Common myeloid progenitor, CD34-positive (primary cell): ENCODE results near the gene DIPK1B.

Experiments
- CTCF ChIA-PET: fragments of 350-600 bp; sonication (Branson Sonifier 250); formaldehyde crosslinking; loops from one replicate; lab custom pipeline; 2021; ENCODE audit warnings: antibody characterized with exemption; lab: Charles Lee
- POLR2A ChIA-PET: fragments of 350-600 bp; sonication (Branson Sonifier 250); formaldehyde crosslinking; loops from one replicate; lab custom pipeline; 2021; ENCODE audit warnings: antibody characterized with exemption; lab: Charles Lee
- DNase-seq, 3 donors: peaks; one replicate each; pipeline versions ENCODE4 v3.0.0 to v3.0.0-alpha.2; 2013
- H3K27ac ChIP-seq, 2 experiments: 1 replicate in 1 of 2; 2 replicates in 1 of 2; pipeline ENCODE4 v1.7.0; 2013; ENCODE audit warnings: inconsistent platforms in 2 of 2, low read length in 2 of 2, mild to moderate bottlenecking in 2 of 2, low read depth in 1 of 2, moderate library complexity in 1 of 2; ENCODE audit not compliant: severe bottlenecking in 2 of 2, insufficient read depth in 1 of 2, poor library complexity in 1 of 2
- H3K27me3 ChIP-seq, 5 experiments: replicated peaks in 2 of 5; 1 replicate in 3 of 5; 2 replicates in 2 of 5; pipeline versions ENCODE4 v1.6.1 to v1.7.0; 2013; ENCODE audit warnings: low read length in 4 of 5, mild to moderate bottlenecking in 2 of 5, moderate library complexity in 2 of 5, inconsistent platforms in 1 of 5; ENCODE audit not compliant: insufficient read depth in 5 of 5, control insufficient read depth in 4 of 5
- H3K36me3 ChIP-seq, 4 experiments: 1 replicate in 2 of 4; 2 replicates in 2 of 4; pipeline versions ENCODE4 v1.6.1 to v1.7.0; 2013; ENCODE audit warnings: low read length in 3 of 4, control low read depth in 1 of 4, mild to moderate bottlenecking in 1 of 4; ENCODE audit not compliant: control insufficient read depth in 4 of 4, insufficient read depth in 4 of 4
- H3K4me1 ChIP-seq, 4 experiments: 1 replicate in 3 of 4; 2 replicates in 1 of 4; pipeline versions ENCODE4 v1.6.1 to v1.7.1; 2013; ENCODE audit warnings: low read length in 3 of 4, mild to moderate bottlenecking in 3 of 4, control low read depth in 1 of 4, inconsistent platforms in 1 of 4, moderate library complexity in 1 of 4; ENCODE audit not compliant: control insufficient read depth in 4 of 4, insufficient read depth in 4 of 4; ENCODE audit errors: control extremely low read depth in 1 of 4
- H3K4me3 ChIP-seq, 7 experiments: 1 replicate in 4 of 7; 2 replicates in 3 of 7; pipeline versions ENCODE4 v1.5.1 to v1.7.0; 2013; ENCODE audit warnings: mild to moderate bottlenecking in 7 of 7, low read length in 6 of 7, moderate library complexity in 6 of 7, inconsistent platforms in 2 of 7, low read depth in 2 of 7, control low read depth in 1 of 7; ENCODE audit not compliant: insufficient read depth in 4 of 7, control insufficient read depth in 1 of 7; ENCODE audit errors: extremely low read depth in 1 of 7
- H3K9me3 ChIP-seq, 5 experiments: 1 replicate in 4 of 5; 2 replicates in 1 of 5; pipeline versions ENCODE4 v1.6.1 to v1.7.1; 2013; ENCODE audit warnings: low read length in 4 of 5, mild to moderate bottlenecking in 2 of 5, inconsistent platforms in 1 of 5, low read depth in 1 of 5, moderate library complexity in 1 of 5; ENCODE audit not compliant: control insufficient read depth in 4 of 5, insufficient read depth in 2 of 5; ENCODE audit errors: control extremely low read depth in 1 of 5
- WGBS: methylation state at CpG from one replicate; pipeline ENCODE4 v1.1.5; 2013; ENCODE audit not compliant: insufficient coverage; 5-methylcytosine and 5-hydroxymethylcytosine counted together

Gene DIPK1B

GRCh38 chr9:136748201-136748600 is 35.8 kb downstream of the DIPK1B start, which contains the start of gene LCN6:
TSS of gene LCN6 (minus strand) at chr9:136748525. CDS start at chr9:136748483, 42 bp downstream.
- H3K9me3 ChIP-seq = peaks cover 1 to 16% (median 3%) of the 10 kb centered on the region in 5 experiments
- peak within 1 kb of the TSS in 3 of 7 experiments; percentile 16 to 36 (median 32) for H3K4me3 ChIP-seq
- WGBS = 76% methylated on average over 8 of the region's 8 CpGs
- ChIA-PET CTCF (interaction anchor here (0.8 to 5.3 kb wide), 5 partner anchors 11 to 35 kb away, joined by 3 to 38 read pairs (median 3); no protein-coding TSS in a partner anchor), POLR2A (interaction anchor here (0.5 kb wide), 1 partner anchor 11 kb away, joined by 4 read pairs; no protein-coding TSS in a partner anchor)
- H3K36me3 ChIP-seq = no peaks in the 10 kb centered on the region
- no peak for DNase-seq
- H3K27me3 ChIP-seq = no peaks in the 10 kb centered on the region
- peak within 1 kb of the TSS in 1 of 2 experiments; percentile 27 for H3K27ac ChIP-seq
- peaks cover 0 to 49% (median 30%) of the 10 kb centered on the region in 4 experiments for H3K4me1 ChIP-seq

- H3K4me1 ChIP-seq = peaks cover 0 to 50% (median 30%) of the 10 kb centered on the region in 4 experiments
- H3K27ac ChIP-seq = peak overlapping the region in 1 of 2 experiments; percentile 27
- POLR2A ChIA-PET = interaction anchor here (0.5 to 2.1 kb wide), 5 partner anchors 12 to 62 kb away, joined by 3 to 20 read pairs (median 4); no protein-coding TSS in a partner anchor
- H3K36me3 ChIP-seq = no peaks in the 10 kb centered on the region
- no peaks in the 10 kb centered on the region for H3K27me3 ChIP-seq
- CTCF ChIA-PET = interaction anchor here (0.7 to 3.4 kb wide), 9 partner anchors 9 to 35 kb away, joined by 3 to 15 read pairs (median 6); partner anchors contain the start of gene LCN8
- H3K9me3 ChIP-seq = peaks cover 1 to 17% (median 3%) of the 10 kb centered on the region in 5 experiments
- 41% methylated on average over 12 of the region's 21 CpGs for WGBS
- peak in 2 of 3 donors; percentile 45 to 61 for DNase-seq
- peak overlapping the region in 3 of 7 experiments; percentile 16 to 36 (median 32) for H3K4me3 ChIP-seq
Observed at GRCh38 chr9:136748666-136749611, 36.6 kb downstream of the DIPK1B start.

DNA sequence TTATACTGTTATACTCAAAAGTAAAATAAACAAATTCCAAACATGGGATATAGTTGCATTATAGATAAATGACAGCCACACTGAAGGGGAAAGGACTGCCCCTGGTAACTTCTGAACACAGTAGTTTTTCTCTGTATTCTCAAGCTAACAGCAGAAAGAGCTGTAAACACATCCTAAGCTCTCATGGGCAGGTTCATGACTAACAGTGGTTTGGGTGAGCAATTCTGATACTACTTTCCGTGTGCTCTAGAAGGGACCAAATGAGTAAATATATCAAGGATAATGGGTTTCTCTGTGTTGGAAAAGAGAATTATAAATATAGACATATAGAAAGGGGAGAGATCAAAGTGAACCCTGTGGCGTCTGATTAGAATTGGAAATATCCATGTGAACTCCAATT is 38.2 kb downstream of the DIPK1B start:
- CTCF ChIA-PET = interaction anchor here (1.1 to 3.4 kb wide), 6 partner anchors 8 to 60 kb away, joined by 3 to 15 read pairs (median 8); partner anchors contain the start of gene LCN8
- Histone ChIP-seq H3K36me3 (no peaks in the 10 kb centered on the region), H3K27ac (peak overlapping the region in 1 of 2 experiments; percentile 25), H3K4me3 (no peak overlapping the region), H3K9me3 (peaks cover 1 to 18% (median 3%) of the 10 kb centered on the region in 5 experiments), H3K4me1 (peaks cover 0 to 63% (median 37%) of the 10 kb centered on the region in 4 experiments), H3K27me3 (no peaks in the 10 kb centered on the region)
- DNase-seq = no peak
- WGBS = 86% methylated on average over 1 of the region's 2 CpGs
- POLR2A ChIA-PET = interaction anchor here (2.1 kb wide), 1 partner anchor 23 kb away, joined by 20 read pairs; no protein-coding TSS in a partner anchor

- DNase-seq = no peak
- POLR2A ChIA-PET = no interaction called here
- Histone ChIP-seq H3K4me3 (no peak overlapping the region), H3K27ac (no peak overlapping the region), H3K27me3 (no peaks in the 10 kb centered on the region), H3K9me3 (peaks cover 1 to 25% (median 3%) of the 10 kb centered on the region in 5 experiments), H3K36me3 (no peaks in the 10 kb centered on the region), H3K4me1 (peaks cover 0 to 57% (median 34%) of the 10 kb centered on the region in 4 experiments)
- CTCF ChIA-PET = interaction anchor here (1.0 to 3.4 kb wide), 3 partner anchors 22 to 27 kb away, joined by 4 to 15 read pairs (median 9); no protein-coding TSS in a partner anchor
- 83% methylated on average over 1 of the region's 1 CpG for WGBS
Observed at GRCh38 chr9:136751244-136751643, 38.9 kb downstream of the DIPK1B start.

GRCh38 chr9:136751814-136752213 is 39.4 kb downstream of the DIPK1B start:
- Histone ChIP-seq H3K9me3 (peaks cover 1 to 26% (median 3%) of the 10 kb centered on the region in 5 experiments), H3K27me3 (no peaks in the 10 kb centered on the region), H3K4me3 (no peak overlapping the region), H3K27ac (no peak overlapping the region), H3K4me1 (peaks cover 0 to 52% (median 31%) of the 10 kb centered on the region in 4 experiments), H3K36me3 (no peaks in the 10 kb centered on the region)
- ChIA-PET POLR2A (no interaction called here), CTCF (interaction anchor here (1.0 to 3.4 kb wide), 2 partner anchors 22 to 26 kb away, joined by 4 to 15 read pairs; no protein-coding TSS in a partner anchor)
- no peak for DNase-seq

- Histone ChIP-seq H3K27me3 (no peaks in the 10 kb centered on the region), H3K9me3 (peaks cover 1 to 26% (median 3%) of the 10 kb centered on the region in 5 experiments), H3K36me3 (no peaks in the 10 kb centered on the region), H3K4me1 (peaks cover 0 to 35% (median 22%) of the 10 kb centered on the region in 4 experiments), H3K27ac (no peak overlapping the region), H3K4me3 (no peak overlapping the region)
- DNase-seq = no peak
- 93% methylated on average over 31 of the region's 31 CpGs for WGBS
- POLR2A ChIA-PET = interaction anchor here (1.0 kb wide), 1 partner anchor 25 kb away, joined by 6 read pairs; no protein-coding TSS in a partner anchor
- CTCF ChIA-PET = interaction anchor here (1.0 to 3.2 kb wide), 4 partner anchors 10 to 25 kb away, joined by 4 to 11 read pairs (median 5); no protein-coding TSS in a partner anchor
Observed at GRCh38 chr9:136753371-136754058, 41.1 kb downstream of the DIPK1B start.
